ENCODE data around the gene MMP7.

DNA sequence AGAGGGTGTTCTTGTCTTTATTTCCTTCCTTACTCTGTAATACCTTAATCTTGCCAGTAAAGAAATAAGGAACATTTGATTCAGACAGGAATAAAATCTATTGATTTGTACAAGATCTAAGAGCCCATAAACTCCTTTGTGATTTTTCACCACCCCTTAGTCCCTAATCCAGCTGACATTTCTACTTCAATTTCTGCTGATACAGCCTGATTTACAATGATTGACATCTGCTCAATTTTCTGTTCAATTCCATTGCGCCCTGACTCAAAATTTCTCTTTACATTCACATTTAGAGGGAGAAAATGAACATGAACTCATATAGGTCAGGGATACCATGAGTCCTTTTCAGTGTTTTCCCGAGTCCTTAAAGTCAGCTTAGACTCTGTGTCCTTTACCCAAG, 50.8 kb downstream of the MMP7 start:
- TF ChIP-seq, protein P1, sequence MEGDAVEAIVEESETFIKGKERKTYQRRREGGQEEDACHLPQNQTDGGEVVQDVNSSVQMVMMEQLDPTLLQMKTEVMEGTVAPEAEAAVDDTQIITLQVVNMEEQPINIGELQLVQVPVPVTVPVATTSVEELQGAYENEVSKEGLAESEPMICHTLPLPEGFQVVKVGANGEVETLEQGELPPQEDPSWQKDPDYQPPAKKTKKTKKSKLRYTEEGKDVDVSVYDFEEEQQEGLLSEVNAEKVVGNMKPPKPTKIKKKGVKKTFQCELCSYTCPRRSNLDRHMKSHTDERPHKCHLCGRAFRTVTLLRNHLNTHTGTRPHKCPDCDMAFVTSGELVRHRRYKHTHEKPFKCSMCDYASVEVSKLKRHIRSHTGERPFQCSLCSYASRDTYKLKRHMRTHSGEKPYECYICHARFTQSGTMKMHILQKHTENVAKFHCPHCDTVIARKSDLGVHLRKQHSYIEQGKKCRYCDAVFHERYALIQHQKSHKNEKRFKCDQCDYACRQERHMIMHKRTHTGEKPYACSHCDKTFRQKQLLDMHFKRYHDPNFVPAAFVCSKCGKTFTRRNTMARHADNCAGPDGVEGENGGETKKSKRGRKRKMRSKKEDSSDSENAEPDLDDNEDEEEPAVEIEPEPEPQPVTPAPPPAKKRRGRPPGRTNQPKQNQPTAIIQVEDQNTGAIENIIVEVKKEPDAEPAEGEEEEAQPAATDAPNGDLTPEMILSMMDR (IDR thresholded peaks at IDR 0.05) = no peak
- TF ChIP-seq POLR2AphosphoS5 (IDR thresholded peaks at IDR 0.05) = no peak
